Cardiac fibroblast (primary cell): ENCODE results near the gene SLFN12L.

Experiments used
- DNase-seq, 2 donors: peaks; one replicate each; pipeline versions ENCODE4 v3.0.0 to v3.0.0-alpha.2; 2010; ENCODE audit warnings: low read depth in 2 of 2
- H3K4me3 ChIP-seq, 2 donors: replicated peaks in 1 of 2; 1 replicate in 1 of 2; 2 replicates in 1 of 2; pipeline ENCODE4 v1.5.1; 2011; ENCODE audit warnings: low read depth in 2 of 2, low read length in 2 of 2, mild to moderate bottlenecking in 2 of 2, moderate library complexity in 1 of 2
- TF ChIP-seq, protein P1 (sequence below): IDR thresholded peaks from one replicate; pipeline ENCODE4 v1.5.1; 2011; ENCODE audit warnings: low read depth, mild to moderate bottlenecking, low read length, inconsistent platforms

SLFN12L gene

DNA sequence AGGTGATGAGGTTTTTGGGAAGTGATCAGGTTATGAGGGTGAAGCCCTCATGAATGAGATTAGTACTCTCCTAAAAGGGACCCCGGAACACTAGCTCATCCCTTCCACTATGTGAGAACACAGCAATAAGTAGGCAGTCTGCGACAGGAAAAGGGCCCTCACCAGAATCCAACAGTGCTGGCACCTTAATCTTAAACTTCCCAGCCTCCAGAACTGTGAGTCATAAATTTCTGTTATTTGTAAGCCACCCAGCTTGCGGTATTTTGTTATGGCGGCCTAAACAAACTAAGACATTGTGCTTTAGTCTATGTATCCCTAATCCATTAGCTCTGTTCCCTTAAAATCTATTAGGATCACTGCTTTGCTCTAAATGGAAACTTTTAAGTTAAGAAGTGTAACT lies 113.7 kb downstream of the SLFN12L start:
- peak; percentile 17 to 31 for DNase-seq
- TF ChIP-seq, protein P1, sequence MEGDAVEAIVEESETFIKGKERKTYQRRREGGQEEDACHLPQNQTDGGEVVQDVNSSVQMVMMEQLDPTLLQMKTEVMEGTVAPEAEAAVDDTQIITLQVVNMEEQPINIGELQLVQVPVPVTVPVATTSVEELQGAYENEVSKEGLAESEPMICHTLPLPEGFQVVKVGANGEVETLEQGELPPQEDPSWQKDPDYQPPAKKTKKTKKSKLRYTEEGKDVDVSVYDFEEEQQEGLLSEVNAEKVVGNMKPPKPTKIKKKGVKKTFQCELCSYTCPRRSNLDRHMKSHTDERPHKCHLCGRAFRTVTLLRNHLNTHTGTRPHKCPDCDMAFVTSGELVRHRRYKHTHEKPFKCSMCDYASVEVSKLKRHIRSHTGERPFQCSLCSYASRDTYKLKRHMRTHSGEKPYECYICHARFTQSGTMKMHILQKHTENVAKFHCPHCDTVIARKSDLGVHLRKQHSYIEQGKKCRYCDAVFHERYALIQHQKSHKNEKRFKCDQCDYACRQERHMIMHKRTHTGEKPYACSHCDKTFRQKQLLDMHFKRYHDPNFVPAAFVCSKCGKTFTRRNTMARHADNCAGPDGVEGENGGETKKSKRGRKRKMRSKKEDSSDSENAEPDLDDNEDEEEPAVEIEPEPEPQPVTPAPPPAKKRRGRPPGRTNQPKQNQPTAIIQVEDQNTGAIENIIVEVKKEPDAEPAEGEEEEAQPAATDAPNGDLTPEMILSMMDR, result no peak
- no peak overlapping the region for H3K4me3 ChIP-seq
